H1 (cell line): ENCODE results near the gene ZNF618. TPM values are rescaled to one million over a fixed set of nuclear protein-coding genes. Genes with fewer than 3 reads are reported as not detected.

ENCODE experiments used
- CTCF ChIA-PET: fragments of 300-600 bp; sonication (Branson Sonifier 250); formaldehyde crosslinking; loops from one replicate; lab custom pipeline; 2021; ENCODE audit not compliant: partially characterized antibody; lab: Charles Lee
- POLR2A ChIA-PET: fragments of 300-600 bp; sonication (Branson Sonifier 250); formaldehyde crosslinking; loops from one replicate; lab custom pipeline; 2021; ENCODE audit warnings: inconsistent platforms; ENCODE audit not compliant: partially characterized antibody; lab: Charles Lee
- DNase-seq, 2 experiments: peaks; one replicate each; pipeline versions ENCODE4 v3.0.0 to v3.0.0-alpha.2; 2010 to 2022; ENCODE audit warnings: low spot score in 2 of 2, low read depth in 1 of 2, mixed read lengths in 1 of 2
- FAIRE-seq: peaks from 2 replicates; lab custom pipeline; 2011; peaks lifted over from hg19 to GRCh38; lab: Jason Lieb, UNC
- H2AFZ ChIP-seq: 2 replicates; pipeline ENCODE4 v1.8.1; 2012; ENCODE audit warnings: low read length, inconsistent platforms
- H2AK5ac ChIP-seq: 2 replicates; pipeline ENCODE4 v1.6.1; 2013; ENCODE audit warnings: low read depth, low read length
- H2BK120ac ChIP-seq: replicated peaks from 2 replicates; pipeline ENCODE3; 2013; ENCODE audit warnings: low read depth, low read length, inconsistent platforms
- H2BK12ac ChIP-seq: 2 replicates; pipeline ENCODE4 v1.6.1; 2013; ENCODE audit warnings: low read depth, low read length
- H2BK15ac ChIP-seq: 2 replicates; pipeline ENCODE4 v1.6.1; 2013; ENCODE audit warnings: low read length
- H2BK20ac ChIP-seq: 2 replicates; pipeline ENCODE4 v1.6.1; 2013; ENCODE audit warnings: low read length
- H2BK5ac ChIP-seq: 2 replicates; pipeline ENCODE4 v1.6.1; 2013; ENCODE audit warnings: low read depth, low read length
- H3K14ac ChIP-seq: 2 replicates; pipeline ENCODE4 v1.6.1; 2013; ENCODE audit warnings: inconsistent platforms; ENCODE audit not compliant: insufficient read length
- H3K18ac ChIP-seq: 2 replicates; pipeline ENCODE4 v1.6.1; 2013; ENCODE audit warnings: low read length; ENCODE audit errors: extremely low read depth
- H3K23ac ChIP-seq: 2 replicates; pipeline ENCODE4 v1.6.1; 2013; ENCODE audit warnings: inconsistent platforms; ENCODE audit not compliant: insufficient read length
- H3K23me2 ChIP-seq: 2 replicates; pipeline ENCODE4 v1.6.1; 2013; ENCODE audit warnings: low read depth, low read length
- H3K27ac ChIP-seq: 2 replicates; pipeline ENCODE4 v1.6.1; 2011; ENCODE audit warnings: low read depth, low read length, inconsistent platforms
- H3K27me3 ChIP-seq, 4 experiments: replicated peaks in 1 of 4; 1 replicate in 1 of 4; 2 replicates in 3 of 4; pipeline versions ENCODE4 v1.6.1 to v1.8.1; 2011 to 2013; ENCODE audit warnings: low read length in 3 of 4, mild to moderate bottlenecking in 3 of 4, inconsistent platforms in 2 of 4, mixed read lengths in 2 of 4, moderate library complexity in 1 of 4; ENCODE audit not compliant: control insufficient read depth in 3 of 4, insufficient read depth in 3 of 4; ENCODE audit errors: extremely low read depth in 1 of 4
- H3K36me3 ChIP-seq, 4 experiments: 2 replicates each; pipeline versions ENCODE4 v1.6.1 to v1.8.1; 2011 to 2013; ENCODE audit warnings: mild to moderate bottlenecking in 4 of 4, low read length in 3 of 4, moderate library complexity in 2 of 4, control low read depth in 1 of 4, inconsistent platforms in 1 of 4; ENCODE audit not compliant: insufficient read depth in 4 of 4, control insufficient read depth in 2 of 4
- H3K4ac ChIP-seq: replicated peaks from 2 replicates; pipeline ENCODE3; 2013; ENCODE audit warnings: low read length, low read depth, mixed read lengths, inconsistent platforms; ENCODE audit not compliant: insufficient read length
- H3K4me1 ChIP-seq, 4 experiments: replicated peaks in 1 of 4; 1 replicate in 1 of 4; 2 replicates in 3 of 4; pipeline versions ENCODE4 v1.6.1 to v1.8.1; 2011 to 2013; ENCODE audit warnings: low read length in 3 of 4, inconsistent platforms in 2 of 4, mixed read lengths in 1 of 4; ENCODE audit not compliant: insufficient read depth in 4 of 4, control insufficient read depth in 3 of 4
- H3K4me2 ChIP-seq, 2 experiments: 2 replicates each; pipeline versions ENCODE4 v1.6.1 to v1.8.1; 2011 to 2013; ENCODE audit warnings: low read depth in 2 of 2, low read length in 2 of 2, control low read depth in 1 of 2, inconsistent platforms in 1 of 2, mild to moderate bottlenecking in 1 of 2; ENCODE audit not compliant: insufficient read depth in 1 of 2
- H3K4me3 ChIP-seq, 4 experiments: fragments of 200-600, 300-600 bp in 1 of 4; sonication (generic), shearing (Covaris generic), sonication (Bioruptor Twin) in 1 of 4; 2 replicates each; pipeline versions ENCODE4 v1.5.1 to v1.8.1; 2011 to 2016; ENCODE audit warnings: low read length in 4 of 4, low read depth in 3 of 4, control low read depth in 2 of 4, inconsistent platforms in 2 of 4, mild to moderate bottlenecking in 2 of 4, mixed read lengths in 1 of 4, moderate library complexity in 1 of 4; ENCODE audit not compliant: insufficient read depth in 2 of 4; ENCODE audit errors: extremely low read depth in 1 of 4
- H3K56ac ChIP-seq: replicated peaks from 2 replicates; pipeline ENCODE3; 2013; ENCODE audit warnings: low read depth, mild to moderate bottlenecking, mixed read lengths, low read length, inconsistent platforms; ENCODE audit not compliant: insufficient read length
- H3K79me1 ChIP-seq: 2 replicates; pipeline ENCODE4 v1.6.1; 2013; ENCODE audit warnings: low read depth, low read length, control low read depth
- H3K79me2 ChIP-seq, 2 experiments: 2 replicates each; pipeline versions ENCODE4 v1.6.1 to v1.8.1; 2012 to 2013; ENCODE audit warnings: low read length in 2 of 2, mild to moderate bottlenecking in 2 of 2, inconsistent platforms in 1 of 2; ENCODE audit not compliant: insufficient read depth in 2 of 2, control insufficient read depth in 1 of 2
- H3K9ac ChIP-seq, 4 experiments: replicated peaks in 1 of 4; 1 replicate in 1 of 4; 2 replicates in 3 of 4; pipeline versions ENCODE4 v1.6.1 to v1.8.1; 2011 to 2013; ENCODE audit warnings: low read depth in 3 of 4, low read length in 3 of 4, control low read depth in 2 of 4, mild to moderate bottlenecking in 2 of 4, moderate library complexity in 2 of 4, inconsistent platforms in 1 of 4; ENCODE audit errors: extremely low read depth in 1 of 4
- H3K9me3 ChIP-seq, 2 experiments: 2 replicates each; pipeline versions ENCODE4 v1.6.1 to v1.8.1; 2012 to 2013; ENCODE audit warnings: mild to moderate bottlenecking in 2 of 2, moderate library complexity in 2 of 2, control low read depth in 1 of 2, inconsistent platforms in 1 of 2, low read depth in 1 of 2, low read length in 1 of 2, mixed read lengths in 1 of 2; ENCODE audit not compliant: insufficient read depth in 2 of 2
- H4K20me1 ChIP-seq, 2 experiments: replicated peaks in 1 of 2; 2 replicates each; pipeline versions ENCODE3 to v1.8.1; 2011 to 2013; ENCODE audit warnings: inconsistent platforms in 2 of 2, low read length in 2 of 2, mild to moderate bottlenecking in 1 of 2; ENCODE audit not compliant: insufficient read depth in 2 of 2, control insufficient read depth in 1 of 2
- H4K5ac ChIP-seq: 2 replicates; pipeline ENCODE4 v1.6.1; 2013; ENCODE audit warnings: low read length, low read depth, mixed read lengths, inconsistent platforms; ENCODE audit not compliant: insufficient read length
- H4K8ac ChIP-seq: 2 replicates; pipeline ENCODE4 v1.8.0; 2013; ENCODE audit warnings: mild to moderate bottlenecking, moderate library complexity, low read length, inconsistent platforms; ENCODE audit not compliant: insufficient read depth; ENCODE audit errors: extremely low read depth
- H4K91ac ChIP-seq: replicated peaks from 2 replicates; pipeline ENCODE3; 2013; ENCODE audit warnings: low read length, mixed read lengths, inconsistent platforms; ENCODE audit not compliant: insufficient read length
- EP300 ChIP-seq, 2 experiments: IDR thresholded peaks; 1 replicate in 1 of 2; 2 replicates in 1 of 2; pipeline ENCODE4 v1.6.1; 2011 to 2012; ENCODE audit warnings: low read depth in 2 of 2, low read length in 2 of 2, mild to moderate bottlenecking in 2 of 2, borderline replicate concordance in 1 of 2, inconsistent platforms in 1 of 2, moderate library complexity in 1 of 2
- KDM1A ChIP-seq: fragments of 200-600, 300-600 bp; sonication (generic); IDR thresholded peaks from 2 replicates; pipeline ENCODE4 v1.7.1; 2016; ENCODE audit warnings: mild to moderate bottlenecking, low read length, borderline replicate concordance
- MAX ChIP-seq: IDR thresholded peaks from 2 replicates; pipeline ENCODE4 v1.6.1; 2012; ENCODE audit warnings: inconsistent platforms
- SIRT6 ChIP-seq: IDR thresholded peaks from one replicate; pipeline ENCODE4 v1.7.1; 2012; ENCODE audit warnings: low read length, inconsistent platforms
- SIX5 ChIP-seq: IDR thresholded peaks from 2 replicates; pipeline ENCODE4 v1.6.1; 2011; ENCODE audit warnings: mild to moderate bottlenecking, low read depth, low read length
- WGBS, 2 experiments: shearing (Covaris generic) in 1 of 2; methylation state at CpG; one replicate each; pipeline versions ENCODE4 v1.1.6 to v1.1.7; 2013 to 2015; ENCODE audit warnings: low lambda C conversion rate in 2 of 2, mixed read lengths in 2 of 2, inconsistent platforms in 1 of 2, low coverage in 1 of 2, missing lambda C conversion rate in 1 of 2; ENCODE audit not compliant: insufficient replicate concordance in 2 of 2, insufficient coverage in 1 of 2, insufficient read length in 1 of 2; ENCODE audit errors: extremely low coverage in 1 of 2, missing lambda C conversion rate in 1 of 2; 5-methylcytosine and 5-hydroxymethylcytosine counted together
- polyA plus RNA-seq, 7 experiments: library from polyadenylated mRNA; depleted of rRNA in 3 of 7; stranded (reverse) in 5 of 7; unstranded in 2 of 7; fragments of >200 nt in 5 of 7; fragments of 200-250 nt in 2 of 7; gene quantifications; 1 replicate in 5 of 7; 2 replicates in 1 of 7; 4 replicates in 1 of 7; pipeline versions ENCODE4 v1.2.1 to v1.2.3, GENCODE V29; 2011 to 2013; ENCODE audit warnings: missing spikeins in 2 of 7, mixed read lengths in 2 of 7
- total RNA-seq: library from RNA; stranded (reverse); fragmentation: NEBNext Ultra II Directional; extraction: Animal tissue kit (Norgen Biotek cat#: 25700); gene quantifications from 2 replicates; pipeline ENCODE4 v1.2.1, GENCODE V29; 2021

Gene ZNF618
- total and polyA plus RNA-seq, 2 of the 8 experiments (the other 6 are each of a cell fraction or from before 2014, with no cell fraction given): 9.6 to 28.5 TPM

GRCh38 chr9:114023961-114024360 lies 147.9 kb downstream of the ZNF618 start:
- H3K79me1 ChIP-seq: peaks cover 2% of the 10 kb centered on the region; the same call in 1 of the 2 replicates
- H3K18ac ChIP-seq: no peak overlapping the region
- no peak overlapping the region for H3K4me2 ChIP-seq
- no peaks in the 10 kb centered on the region for H3K79me2 ChIP-seq
- ChIA-PET CTCF (interaction anchor here (0.6 to 3.5 kb wide), 6 partner anchors 10 to 217 kb away, joined by 3 to 11 read pairs (median 4); no protein-coding TSS in a partner anchor), POLR2A (no interaction called here)
- H2BK5ac ChIP-seq: no peak overlapping the region
- no peak overlapping the region for H3K9ac ChIP-seq
- H3K9me3 ChIP-seq: peaks cover 0 to 6% of the 10 kb centered on the region in 2 experiments; a peak in 1 of 4 replicates
- H3K27ac ChIP-seq: no peak overlapping the region
- peaks cover 0 to 2% of the 10 kb centered on the region in 2 experiments for H4K20me1 ChIP-seq
- peaks cover 0 to 18% (median 3%) of the 10 kb centered on the region in 4 experiments; a peak in 3 of 8 replicates for H3K36me3 ChIP-seq
- no peak for DNase-seq
- H3K4ac ChIP-seq: no peak overlapping the region
- no peak overlapping the region for H2BK120ac ChIP-seq
- H3K23ac ChIP-seq: no peak overlapping the region
- H3K56ac ChIP-seq: no peak overlapping the region
- H4K5ac ChIP-seq: no peak overlapping the region
- H3K23me2 ChIP-seq: no peaks in the 10 kb centered on the region
- no peak overlapping the region for H2BK12ac ChIP-seq
- no peaks in the 10 kb centered on the region for H3K4me1 ChIP-seq
- no peak overlapping the region for H2AFZ ChIP-seq
- H2AK5ac ChIP-seq: no peak overlapping the region
- no peak overlapping the region for H4K91ac ChIP-seq
- H4K8ac ChIP-seq: no peak overlapping the region
- H3K14ac ChIP-seq: no peak overlapping the region
- WGBS, 2 experiments: 89% methylated on average over 1 of the region's 1 CpG; no CpG with 5 or more reads in 1 of the 2 experiments
- H2BK20ac ChIP-seq: no peak overlapping the region
- no peaks in the 10 kb centered on the region for H3K27me3 ChIP-seq
- FAIRE-seq: no peak
- no peak overlapping the region for H2BK15ac ChIP-seq
- H3K4me3 ChIP-seq: no peak overlapping the region
- TF ChIP-seq SIRT6 (no peak), KDM1A (no peak), MAX (no peak), EP300 (IDR thresholded peaks at IDR 0.05; ENCODE audit: borderline replicate concordance in 1 of 2, low read depth in 2 of 2, low read length in 2 of 2) (no peak), SIX5 (no peak)
